ENCODE data around the gene ECHDC3.
A peak's percentile ranks its signal among the peaks of the same experiment; 100 is the strongest.

ECHDC3 gene

GRCh38 chr10:11757821-11758463 is 15.8 kb downstream of the ECHDC3 start:
- H3K4me3 ChIP-seq (ENCODE audit: low read depth, low read length): no peak overlapping the region
- peak; percentile 94 for TF ChIP-seq CTCF (IDR thresholded peaks at IDR 0.05; ENCODE audit: borderline replicate concordance, insufficient read depth, low read depth, low read length)

- no peak for TF ChIP-seq CTCF (IDR thresholded peaks at IDR 0.05; ENCODE audit: borderline replicate concordance, insufficient read depth, low read depth, low read length)
- no peak overlapping the region for H3K4me3 ChIP-seq (ENCODE audit: low read depth, low read length)
Measured at GRCh38 chr10:11758527-11759236, 16.5 kb downstream of the ECHDC3 start.

- H3K4me3 ChIP-seq (ENCODE audit: low read depth, low read length): no peak overlapping the region
- no peak for TF ChIP-seq CTCF (IDR thresholded peaks at IDR 0.05; ENCODE audit: borderline replicate concordance, insufficient read depth, low read depth, low read length)
Measured at GRCh38 chr10:11759347-11759746, 17.2 kb downstream of the ECHDC3 start.

- H3K4me3 ChIP-seq (ENCODE audit: low read depth, low read length): no peak overlapping the region
Measured at GRCh38 chr10:11760151-11760550, 18.0 kb downstream of the ECHDC3 start.

GRCh38 chr10:11760861-11761260 is 18.7 kb downstream of the ECHDC3 start:
- no peak overlapping the region for H3K4me3 ChIP-seq (ENCODE audit: low read depth, low read length)
- TF ChIP-seq CTCF (IDR thresholded peaks at IDR 0.05; ENCODE audit: borderline replicate concordance, insufficient read depth, low read depth, low read length): no peak

More at GRCh38 chr10:11760151-11760550, 18.0 kb downstream of the ECHDC3 start:
- TF ChIP-seq CTCF (IDR thresholded peaks at IDR 0.05; ENCODE audit: borderline replicate concordance, insufficient read depth, low read depth, low read length): no peak

GRCh38 chr10:11761431-11761830 is 19.2 kb downstream of the ECHDC3 start:
- TF ChIP-seq CTCF (IDR thresholded peaks at IDR 0.05; ENCODE audit: borderline replicate concordance, insufficient read depth, low read depth, low read length): no peak
- H3K4me3 ChIP-seq (ENCODE audit: low read depth, low read length): no peak overlapping the region

Measured in GM12875 (cell line).